GM12874 (cell line): ENCODE measurements around the gene SORL1.

Experiments used
- CTCF ChIP-seq: IDR thresholded peaks from 2 replicates; pipeline ENCODE4 v1.5.1; 2011; ENCODE audit warnings: low read depth, mild to moderate bottlenecking, control low read depth, low read length, moderate library complexity; ENCODE audit not compliant: insufficient read depth

Gene SORL1

GRCh38 chr11:121540627-121541026 is 88.5 kb downstream of the SORL1 start:
- no peak for TF ChIP-seq CTCF

GRCh38 chr11:121543836-121544380 is 91.8 kb downstream of the SORL1 start:
- no peak for TF ChIP-seq CTCF

GRCh38 chr11:121544956-121545355 is 92.8 kb downstream of the SORL1 start:
- no peak for TF ChIP-seq CTCF

GRCh38 chr11:121547574-121547973 is 95.5 kb downstream of the SORL1 start:
- no peak for TF ChIP-seq CTCF

- no peak for TF ChIP-seq CTCF
These were observed 98.3 kb downstream of the SORL1 start for GRCh38 chr11:121550247-121551030.

- TF ChIP-seq CTCF = no peak
These were observed 99.3 kb downstream of the SORL1 start for GRCh38 chr11:121551463-121551862.

- TF ChIP-seq CTCF = no peak
These were observed 100.0 kb downstream of the SORL1 start for GRCh38 chr11:121552154-121552553.
